Activated CD8-positive, alpha-beta T cell treated with anti-CD3 and anti-CD28 coated beads for 36 hours (primary cell): ENCODE measurements around the gene PLD4. TPM values are rescaled to one million over a fixed set of nuclear protein-coding genes. Genes with fewer than 3 reads are reported as not detected.

Experiments used
- ATAC-seq: fragments of 200-7000 bp; cut with Tn5 transposase; one replicate; pipeline ENCODE4 v1.10.0; 2021; ENCODE audit warnings: mild to moderate bottlenecking, moderate library complexity
- CTCF ChIA-PET: fragments of 350-600 bp; sonication (Branson Sonifier 250); formaldehyde crosslinking; loops from one replicate; lab custom pipeline; 2021; ENCODE audit warnings: antibody characterized with exemption; lab: Charles Lee
- POLR2A ChIA-PET: fragments of 350-600 bp; sonication (Branson Sonifier 250); formaldehyde crosslinking; loops from one replicate; lab custom pipeline; 2021; ENCODE audit warnings: antibody characterized with exemption; lab: Charles Lee
- DNase-seq: peaks from one replicate; pipeline ENCODE4 v3.0.0-alpha.2; 2020
- H3K27ac Mint-ChIP-seq: one replicate; pipeline ENCODE4 v1.8.0; 2021; ENCODE audit warnings: mild to moderate bottlenecking, mixed read lengths
- H3K27me3 Mint-ChIP-seq: one replicate; pipeline ENCODE4 v1.8.0; 2021; ENCODE audit warnings: mixed read lengths
- H3K36me3 Mint-ChIP-seq: one replicate; pipeline ENCODE4 v1.8.0; 2021; ENCODE audit warnings: low read depth, mixed read lengths
- H3K4me1 Mint-ChIP-seq: one replicate; pipeline ENCODE4 v1.8.0; 2021; ENCODE audit warnings: low read depth, mixed read lengths
- H3K4me3 Mint-ChIP-seq: one replicate; pipeline ENCODE4 v1.8.0; 2021; ENCODE audit warnings: mild to moderate bottlenecking, moderate library complexity, mixed read lengths
- H3K9me3 Mint-ChIP-seq: one replicate; pipeline ENCODE4 v1.8.0; 2021; ENCODE audit warnings: mixed read lengths
- CTCF ChIP-seq: fragments of 200-600 bp; IDR thresholded peaks from one replicate; pipeline ENCODE4 v1.8.0; 2022; ENCODE audit warnings: antibody characterized with exemption, mild to moderate bottlenecking
- intact Hi-C: fragments of 100-400 bp; cut with micrococcal nuclease; formaldehyde crosslinking; loops from one replicate; pipeline ENCODE4 v1.10.0; 2022
- total RNA-seq, 2 experiments: library from RNA; stranded (reverse); gene quantifications; one replicate each; pipeline ENCODE4 v1.2.3, GENCODE V29; 2021

Gene PLD4
- total RNA-seq, 2 experiments from 2014 or later, result not detected

GRCh38 chr14:104879983-104880565, 44.6 kb upstream of the PLD4 start:
- ATAC-seq (no peak), DNase-seq (no peak)
- Mint-ChIP-seq H3K9me3 (no peaks in the 10 kb centered on the region), H3K27ac (no peak overlapping the region), H3K27me3 (no peaks in the 10 kb centered on the region), H3K4me1 (no peaks in the 10 kb centered on the region), H3K36me3 (no peaks in the 10 kb centered on the region), H3K4me3 (no peak overlapping the region)
- ChIA-PET CTCF (no interaction called here), POLR2A (no interaction called here)
- no peak for TF ChIP-seq CTCF
- intact Hi-C loops, result no loop called here

- no peaks in the 10 kb centered on the region for H3K36me3 Mint-ChIP-seq
- POLR2A ChIA-PET, result no interaction called here
- H3K4me1 Mint-ChIP-seq, result no peaks in the 10 kb centered on the region
- no peak for TF ChIP-seq CTCF
- no peak overlapping the region for H3K4me3 Mint-ChIP-seq
- H3K27me3 Mint-ChIP-seq, result no peaks in the 10 kb centered on the region
- no peaks in the 10 kb centered on the region for H3K9me3 Mint-ChIP-seq
- DNase-seq (no peak), ATAC-seq (no peak)
- no peak overlapping the region for H3K27ac Mint-ChIP-seq
- intact Hi-C loops, result no loop called here
- CTCF ChIA-PET, result no interaction called here
Measured at GRCh38 chr14:104880584-104881210, 44.0 kb upstream of the PLD4 start.

- ATAC-seq, result no peak
- DNase-seq, result no peak
- Mint-ChIP-seq H3K27me3 (no peaks in the 10 kb centered on the region), H3K27ac (no peak overlapping the region), H3K9me3 (no peaks in the 10 kb centered on the region), H3K36me3 (no peaks in the 10 kb centered on the region), H3K4me1 (no peaks in the 10 kb centered on the region), H3K4me3 (no peak overlapping the region)
- CTCF ChIA-PET, result no interaction called here
- intact Hi-C loops, result no loop called here
- POLR2A ChIA-PET, result no interaction called here
- no peak for TF ChIP-seq CTCF
Measured at GRCh38 chr14:104881369-104881979, 43.2 kb upstream of the PLD4 start.

GRCh38 chr14:104882325-104882973, 42.2 kb upstream of the PLD4 start:
- Mint-ChIP-seq H3K36me3 (no peaks in the 10 kb centered on the region), H3K9me3 (no peaks in the 10 kb centered on the region), H3K4me3 (no peak overlapping the region), H3K4me1 (no peaks in the 10 kb centered on the region), H3K27ac (no peak overlapping the region), H3K27me3 (no peaks in the 10 kb centered on the region)
- DNase-seq, result peak; percentile 51
- TF ChIP-seq CTCF, result no peak
- intact Hi-C loops, result no loop called here
- ATAC-seq, result peak; percentile 85
- POLR2A ChIA-PET, result no interaction called here
- CTCF ChIA-PET, result no interaction called here
